ENCODE results near the gene GTPBP1.
A peak's percentile ranks its signal among the peaks of the same experiment; 100 is the strongest.

- no peak for TF ChIP-seq CTCF (IDR thresholded peaks at IDR 0.05)
- peak in 1 of 2 donors; percentile 54 for TF ChIP-seq POLR2AphosphoS5 (IDR thresholded peaks at IDR 0.05)
- TF ChIP-seq POLR2A (IDR thresholded peaks at IDR 0.05; ENCODE audit: low read depth) = no peak
These were observed 26.6 kb downstream of the GTPBP1 start for GRCh38 chr22:38732251-38732815.

All from esophagus muscularis mucosa (tissue), 3 donors.